OCI-LY3 (cell line): Measurements from ENCODE around the gene ZRANB1.

ENCODE experiments used
- H2AFZ ChIP-seq: fragments of 200-600, 300-600 bp; shearing (Covaris generic); 2 replicates; pipeline ENCODE4 v1.6.0; 2014; ENCODE audit warnings: antibody characterized with exemption, low read depth, low read length
- H3K27ac ChIP-seq: fragments of 200-600, 300-600 bp; sonication (generic); 2 replicates; pipeline ENCODE4 v1.5.1; 2014; ENCODE audit warnings: mild to moderate bottlenecking, low read length, moderate library complexity, mixed read lengths
- H3K27me3 ChIP-seq: fragments of 200-600, 300-600 bp; sonication (generic); 2 replicates; pipeline ENCODE4 v1.6.1; 2014; ENCODE audit warnings: low read depth, low read length, mixed read lengths
- H3K36me3 ChIP-seq: fragments of 200-600, 300-600 bp; sonication (generic); replicated peaks from 2 replicates; pipeline ENCODE3; 2014; ENCODE audit warnings: low read depth, low read length, mixed read lengths
- H3K4me1 ChIP-seq: fragments of 300-600, 200-600 bp; sonication (generic); 2 replicates; pipeline ENCODE4 v1.6.1; 2014; ENCODE audit warnings: low read length, mixed read lengths
- H3K4me2 ChIP-seq: fragments of 200-600, 300-600 bp; sonication (generic); 2 replicates; pipeline ENCODE4 v1.6.1; 2014; ENCODE audit warnings: low read length, mixed read lengths
- H3K4me3 ChIP-seq: fragments of 300-600, 200-600 bp; sonication (generic); 2 replicates; pipeline ENCODE4 v1.5.1; 2014; ENCODE audit warnings: antibody characterized with exemption, mild to moderate bottlenecking, low read length, moderate library complexity
- H3K79me2 ChIP-seq: fragments of 300-600, 200-600 bp; shearing (Covaris generic); 2 replicates; pipeline ENCODE4 v1.6.1; 2014; ENCODE audit warnings: mild to moderate bottlenecking, low read length, mixed read lengths
- H3K9ac ChIP-seq: fragments of 300-600, 200-600 bp; shearing (Covaris generic); 2 replicates; pipeline ENCODE4 v1.6.0; 2014; ENCODE audit warnings: mild to moderate bottlenecking, low read length, moderate library complexity
- H3K9me3 ChIP-seq: fragments of 200-600, 300-600 bp; shearing (Covaris generic); 2 replicates; pipeline ENCODE4 v1.6.1; 2014; ENCODE audit warnings: low read length, mixed read lengths; ENCODE audit not compliant: insufficient read depth
- H4K20me1 ChIP-seq: fragments of 200-600, 300-600 bp; sonication (generic); 2 replicates; pipeline ENCODE4 v1.6.1; 2016; ENCODE audit warnings: low read length, mixed read lengths; ENCODE audit not compliant: insufficient read depth
- EZH2phosphoT487 ChIP-seq: fragments of 200-600 bp; shearing (Covaris generic); IDR thresholded peaks from 2 replicates; pipeline ENCODE4 v1.6.1; 2018; ENCODE audit warnings: antibody characterized with exemption, mixed run types, low read depth
- TF ChIP-seq, protein P1 (sequence below): fragments of 200-600, 300-600 bp; sonication (generic); IDR thresholded peaks from 2 replicates; pipeline ENCODE4 v1.5.1; 2014; ENCODE audit warnings: antibody characterized with exemption, low read length, low read depth

The ZRANB1 gene

DNA sequence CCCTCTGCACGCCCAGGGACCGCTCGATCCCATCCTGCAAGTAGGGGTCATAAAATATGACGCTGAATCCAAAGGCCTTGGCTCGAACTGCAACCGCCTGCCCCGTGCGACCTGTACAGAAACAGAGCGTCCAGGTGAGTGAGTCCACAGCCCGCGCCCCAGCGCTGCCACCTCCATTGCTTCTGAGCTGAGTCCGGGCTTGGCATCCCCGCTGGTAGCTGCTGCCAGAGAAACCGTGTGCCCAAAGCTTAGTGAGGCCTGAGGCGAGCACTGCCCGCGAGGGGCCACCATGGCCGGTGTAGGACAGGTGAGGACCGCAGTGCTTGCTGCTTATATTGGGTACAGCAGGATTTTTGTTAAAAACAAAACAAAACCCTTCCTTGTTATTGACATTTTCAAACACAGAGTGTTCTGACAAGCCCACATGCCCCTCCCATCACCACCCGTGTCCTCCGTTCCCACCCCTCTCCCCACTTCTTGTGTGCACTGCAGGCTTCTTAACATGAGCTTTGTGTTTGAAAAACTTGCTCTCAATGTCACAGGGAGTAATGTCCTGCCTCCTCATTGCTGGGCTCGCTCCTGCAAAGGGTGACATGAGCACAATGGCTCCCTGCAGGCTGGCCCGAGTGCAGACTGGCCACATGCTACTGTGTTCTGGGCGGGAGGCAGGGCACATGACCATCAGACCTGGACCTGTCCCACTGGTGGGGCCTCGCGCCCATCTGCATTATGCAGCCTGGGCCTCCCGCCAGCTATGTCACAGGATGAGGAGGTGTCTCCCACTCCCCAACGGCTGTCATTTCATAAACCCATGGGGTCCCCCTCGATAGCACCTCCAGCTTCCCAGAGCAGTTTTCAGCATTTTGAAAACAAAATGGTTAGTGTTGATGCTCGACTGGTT lies 52.9 kb downstream of the ZRANB1 start:
- Histone ChIP-seq H3K36me3 (no peaks in the 10 kb centered on the region), H3K9me3 (no peaks in the 10 kb centered on the region), H4K20me1 (peaks cover 3% of the 10 kb centered on the region; the same call in 1 of the 2 replicates), H3K79me2 (no peaks in the 10 kb centered on the region), H3K4me3 (no peak overlapping the region), H3K4me1 (peaks cover 11% of the 10 kb centered on the region; the same call in 1 of the 2 replicates), H3K27me3 (no peaks in the 10 kb centered on the region), H3K9ac (no peak overlapping the region), H3K27ac (no peak overlapping the region), H2AFZ (no peak overlapping the region), H3K4me2 (no peak overlapping the region)
- TF ChIP-seq EZH2phosphoT487: no peak
- TF ChIP-seq, protein P1, sequence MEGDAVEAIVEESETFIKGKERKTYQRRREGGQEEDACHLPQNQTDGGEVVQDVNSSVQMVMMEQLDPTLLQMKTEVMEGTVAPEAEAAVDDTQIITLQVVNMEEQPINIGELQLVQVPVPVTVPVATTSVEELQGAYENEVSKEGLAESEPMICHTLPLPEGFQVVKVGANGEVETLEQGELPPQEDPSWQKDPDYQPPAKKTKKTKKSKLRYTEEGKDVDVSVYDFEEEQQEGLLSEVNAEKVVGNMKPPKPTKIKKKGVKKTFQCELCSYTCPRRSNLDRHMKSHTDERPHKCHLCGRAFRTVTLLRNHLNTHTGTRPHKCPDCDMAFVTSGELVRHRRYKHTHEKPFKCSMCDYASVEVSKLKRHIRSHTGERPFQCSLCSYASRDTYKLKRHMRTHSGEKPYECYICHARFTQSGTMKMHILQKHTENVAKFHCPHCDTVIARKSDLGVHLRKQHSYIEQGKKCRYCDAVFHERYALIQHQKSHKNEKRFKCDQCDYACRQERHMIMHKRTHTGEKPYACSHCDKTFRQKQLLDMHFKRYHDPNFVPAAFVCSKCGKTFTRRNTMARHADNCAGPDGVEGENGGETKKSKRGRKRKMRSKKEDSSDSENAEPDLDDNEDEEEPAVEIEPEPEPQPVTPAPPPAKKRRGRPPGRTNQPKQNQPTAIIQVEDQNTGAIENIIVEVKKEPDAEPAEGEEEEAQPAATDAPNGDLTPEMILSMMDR: no peak

DNA sequence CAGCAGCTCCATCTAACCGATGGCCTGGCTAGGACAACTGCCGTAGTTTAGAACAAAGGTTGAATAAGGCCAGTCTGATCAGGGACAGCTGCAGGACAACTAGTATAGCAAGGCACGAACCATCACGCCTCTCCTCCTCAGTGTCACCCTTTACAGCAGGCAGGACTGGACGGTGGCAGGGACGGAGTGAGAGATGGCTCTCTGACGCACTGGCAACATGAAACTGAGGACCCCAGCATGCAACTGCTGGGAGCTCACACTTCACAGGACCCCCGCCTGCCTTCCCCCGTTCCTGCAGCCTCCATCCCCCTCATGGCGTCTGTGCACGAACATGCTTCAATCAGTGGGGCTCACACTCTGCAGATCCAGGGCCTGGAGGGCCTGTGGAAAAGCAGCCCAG lies 53.7 kb downstream of the ZRANB1 start:
- Histone ChIP-seq H3K27ac (no peak overlapping the region), H3K4me3 (no peak overlapping the region), H3K9me3 (no peaks in the 10 kb centered on the region), H3K9ac (no peak overlapping the region), H3K4me1 (peaks cover 11% of the 10 kb centered on the region; the same call in 1 of the 2 replicates), H4K20me1 (peaks cover 3% of the 10 kb centered on the region; the same call in 1 of the 2 replicates), H3K4me2 (no peak overlapping the region), H3K27me3 (no peaks in the 10 kb centered on the region), H2AFZ (no peak overlapping the region), H3K79me2 (no peaks in the 10 kb centered on the region), H3K36me3 (no peaks in the 10 kb centered on the region)
- TF ChIP-seq, protein P1: no peak
- TF ChIP-seq EZH2phosphoT487: no peak

DNA sequence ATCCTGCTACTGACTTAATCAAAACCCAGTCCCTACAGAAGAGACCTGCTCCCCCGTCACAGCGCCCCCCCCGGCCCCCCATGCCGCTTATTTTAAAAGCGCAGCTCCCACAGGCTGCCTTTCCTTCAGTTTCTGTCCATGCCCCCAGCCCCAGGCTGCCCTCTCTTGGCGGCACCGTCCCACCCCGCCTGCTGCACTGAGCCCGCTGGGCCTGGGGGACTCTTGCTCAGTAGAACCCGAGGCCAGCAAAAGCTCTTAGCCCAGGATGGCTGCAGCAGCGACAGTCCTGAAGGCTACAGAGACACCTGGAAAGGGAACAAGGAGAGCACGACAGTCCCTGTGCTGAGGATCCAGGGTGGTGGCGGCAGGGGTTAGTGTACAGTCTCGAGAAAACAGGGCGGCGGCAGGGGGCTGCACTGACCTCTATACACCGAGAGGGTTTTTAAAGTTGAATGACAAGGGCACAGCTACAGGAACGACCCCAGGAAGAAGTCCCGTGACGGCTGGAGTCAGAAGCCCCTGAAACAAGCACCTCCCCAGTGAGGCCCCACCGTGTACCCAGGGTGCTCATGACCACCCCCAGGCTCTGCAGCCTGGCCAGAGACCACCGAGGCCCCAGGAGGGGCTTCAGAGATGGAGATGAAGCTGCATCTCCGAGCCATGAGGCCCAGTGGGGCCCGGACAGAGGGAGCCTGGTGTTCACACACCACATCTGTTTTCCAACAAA lies 54.4 kb downstream of the ZRANB1 start:
- Histone ChIP-seq H4K20me1 (peaks cover 3% of the 10 kb centered on the region; the same call in 1 of the 2 replicates), H3K27ac (no peak overlapping the region), H3K9me3 (no peaks in the 10 kb centered on the region), H3K4me2 (no peak overlapping the region), H3K27me3 (no peaks in the 10 kb centered on the region), H2AFZ (no peak overlapping the region), H3K9ac (no peak overlapping the region), H3K36me3 (no peaks in the 10 kb centered on the region), H3K4me1 (peaks cover 11% of the 10 kb centered on the region; the same call in 1 of the 2 replicates), H3K4me3 (no peak overlapping the region), H3K79me2 (no peaks in the 10 kb centered on the region)
- TF ChIP-seq, protein P1: no peak
- TF ChIP-seq EZH2phosphoT487: no peak

DNA sequence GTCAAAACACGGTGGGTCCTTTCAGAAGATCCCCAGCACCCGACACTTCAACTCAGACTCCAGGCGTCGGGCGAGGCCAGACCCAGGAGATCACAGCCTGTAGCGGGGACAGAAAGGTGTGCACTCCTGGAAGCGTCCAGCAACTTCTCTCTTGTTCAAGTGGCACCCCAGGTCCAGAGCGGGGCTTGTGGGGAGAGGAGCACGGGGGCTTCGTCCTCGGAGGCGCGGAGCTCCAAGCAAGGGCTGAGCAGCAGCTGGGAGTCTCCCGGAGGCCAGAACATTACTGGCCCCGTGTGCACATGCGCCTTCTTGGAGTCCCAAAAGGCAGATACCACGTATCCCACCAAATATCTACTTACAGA lies 54.9 kb downstream of the ZRANB1 start:
- peaks cover 5% of the 10 kb centered on the region; the same call in 1 of the 2 replicates for H3K4me1 ChIP-seq
- H3K27ac ChIP-seq: no peak overlapping the region
- no peaks in the 10 kb centered on the region for H3K27me3 ChIP-seq
- H2AFZ ChIP-seq: no peak overlapping the region
- H3K4me3 ChIP-seq: no peak overlapping the region
- no peaks in the 10 kb centered on the region for H3K9me3 ChIP-seq
- H4K20me1 ChIP-seq: peaks cover 3% of the 10 kb centered on the region; the same call in 1 of the 2 replicates
- no peaks in the 10 kb centered on the region for H3K79me2 ChIP-seq
- TF ChIP-seq EZH2phosphoT487: no peak
- TF ChIP-seq, protein P1: no peak
- no peaks in the 10 kb centered on the region for H3K36me3 ChIP-seq
- H3K4me2 ChIP-seq: no peak overlapping the region
- H3K9ac ChIP-seq: no peak overlapping the region
